HG02970 (cell line): ENCODE data around the gene PARL.

Experiments
- ATAC-seq: cut with Tn5 transposase; IDR thresholded peaks from one replicate; pipeline ENCODE4 v1.9.1; 2021; ENCODE audit warnings: mild to moderate bottlenecking, moderate library complexity, moderate number of reproducible peaks; ENCODE audit not compliant: unreplicated experiment, low FRiP score

Gene PARL

DNA sequence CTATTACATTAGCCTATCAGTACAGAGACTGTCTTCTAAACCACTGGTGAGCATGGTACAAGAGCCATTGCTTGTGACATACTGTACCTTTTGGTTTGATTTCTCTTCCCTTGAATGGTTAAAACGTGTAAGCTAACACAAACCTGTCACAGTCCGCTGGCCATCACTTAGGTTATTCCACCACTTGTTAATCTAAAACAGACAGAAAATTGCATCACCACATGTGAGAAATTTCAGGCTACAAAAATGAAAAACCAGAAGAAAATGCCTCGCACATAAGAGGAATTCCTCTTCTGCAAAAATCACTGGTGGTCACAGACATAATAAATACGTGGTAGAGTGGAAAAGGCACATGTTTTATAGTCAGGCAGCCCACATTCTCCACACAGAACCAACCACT, 22.1 kb downstream of the PARL start:
- no peak for ATAC-seq

DNA sequence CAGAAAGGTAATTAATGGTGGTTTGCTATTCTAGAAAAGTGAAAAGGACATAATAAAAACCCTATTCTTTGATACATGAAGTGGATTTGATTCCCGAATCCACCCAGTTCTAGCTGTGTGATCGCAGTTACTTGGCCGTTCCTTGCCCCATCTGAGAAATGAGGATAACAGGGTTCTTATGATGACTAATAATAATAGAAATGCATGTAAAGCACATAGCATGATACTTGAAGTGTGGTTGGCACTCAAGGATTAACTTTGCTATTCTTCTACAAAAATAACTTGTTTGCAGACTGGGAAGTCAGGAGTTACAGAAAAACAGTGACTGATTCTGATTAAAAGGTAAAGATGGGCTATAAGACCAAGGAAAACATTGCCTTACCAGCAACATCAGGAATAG, 26.8 kb downstream of the PARL start:
- no peak for ATAC-seq

DNA sequence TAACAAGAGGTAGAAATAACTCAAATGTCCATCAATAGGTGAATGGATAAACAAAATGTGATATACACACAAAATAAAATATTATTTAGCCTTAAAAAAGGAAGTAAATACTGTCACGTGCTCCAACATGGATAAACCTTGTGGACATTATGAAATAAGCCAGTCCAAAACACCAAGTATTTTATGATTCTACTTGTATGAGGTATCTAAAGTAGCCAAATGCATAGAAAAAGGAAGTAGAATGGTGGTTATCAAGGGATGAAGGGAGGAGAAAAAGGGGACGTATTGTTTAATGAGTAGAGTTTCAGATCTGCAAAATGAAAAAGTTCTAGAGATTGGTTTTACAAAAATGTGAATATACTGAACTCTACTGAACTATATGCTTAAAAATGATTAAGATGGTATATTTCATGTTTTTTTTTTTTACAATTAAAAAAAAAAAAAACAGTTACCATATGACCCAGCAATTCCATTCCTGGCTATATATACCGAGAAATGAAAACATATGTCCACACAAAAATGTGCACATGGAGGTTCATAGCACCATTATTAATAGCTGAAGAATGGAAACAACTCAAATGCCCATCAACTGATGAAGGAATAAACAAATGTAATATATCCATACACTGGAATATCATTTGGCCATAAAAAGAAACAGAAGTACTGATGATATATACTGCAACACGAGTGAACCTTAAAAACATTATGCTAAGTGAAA, 30.2 kb downstream of the PARL start:
- no peak for ATAC-seq

DNA sequence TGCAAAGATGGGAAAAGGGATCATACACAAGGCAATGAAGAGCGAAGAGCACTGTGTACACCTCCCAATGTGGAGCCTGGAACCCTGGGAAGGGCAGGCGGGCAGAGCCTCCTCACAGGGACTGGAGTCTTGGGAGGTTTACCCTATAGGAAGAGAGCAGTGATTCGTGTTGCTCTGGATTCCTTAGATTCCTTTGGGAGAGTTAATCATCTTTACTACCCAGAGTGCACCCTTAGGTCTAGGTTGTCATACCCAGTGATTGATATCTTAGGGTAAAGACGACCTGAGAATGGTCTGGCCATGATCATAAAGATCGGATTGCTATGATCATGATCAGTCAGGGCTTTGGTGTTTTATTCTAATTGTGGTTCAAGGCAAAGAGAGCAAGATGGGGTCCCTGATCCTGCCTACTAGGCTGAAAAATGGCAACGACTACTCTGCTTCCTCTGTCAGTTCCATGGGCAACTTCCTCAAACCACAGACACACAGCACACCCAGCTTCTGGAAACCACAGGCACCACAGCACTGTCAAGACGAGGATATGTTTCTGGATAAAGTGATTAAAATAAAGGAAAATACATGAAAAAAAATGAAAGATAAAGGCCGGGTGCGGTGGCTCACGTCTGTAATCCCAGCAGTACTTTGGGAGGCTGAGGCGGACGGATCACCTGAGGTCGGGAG, 38.9 kb downstream of the PARL start:
- no peak for ATAC-seq

DNA sequence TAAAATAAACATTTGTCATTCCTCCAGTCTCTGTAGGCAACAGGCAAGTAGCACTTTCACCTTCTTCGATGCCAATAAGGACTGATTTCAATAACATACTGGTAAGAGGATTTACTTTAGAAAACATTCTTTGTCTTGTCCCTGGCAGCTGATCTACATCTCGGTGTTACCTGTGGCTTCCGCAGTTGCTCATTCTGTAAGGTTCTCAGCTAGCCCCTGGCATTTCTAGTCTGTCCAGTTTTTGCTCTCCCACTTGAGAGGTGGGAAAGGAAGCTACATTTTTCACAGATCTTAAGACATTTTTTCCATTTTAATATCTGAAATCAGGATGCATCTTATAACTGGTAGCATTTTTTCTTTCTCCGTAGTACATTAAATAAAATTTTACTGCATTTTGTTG, 39.6 kb downstream of the PARL start:
- no peak for ATAC-seq

DNA sequence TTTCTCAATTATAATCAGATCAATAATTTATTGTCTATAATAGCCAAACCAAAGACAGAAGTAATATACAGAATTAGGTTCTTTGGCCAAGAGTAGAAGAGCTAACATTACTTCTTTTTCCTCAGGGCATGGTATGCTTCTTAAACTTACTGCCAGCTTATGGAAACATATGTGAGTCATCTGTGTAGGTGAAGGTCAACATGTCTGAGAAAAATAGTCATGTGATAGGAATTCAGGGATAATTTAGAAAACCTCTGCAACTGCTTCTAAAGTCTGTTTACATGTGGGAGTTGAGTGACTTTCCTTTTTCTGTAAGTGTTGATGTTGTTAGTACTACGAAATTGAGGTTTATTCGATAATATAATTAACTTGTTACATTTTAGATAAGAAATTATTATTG, 40.1 kb downstream of the PARL start:
- no peak for ATAC-seq

DNA sequence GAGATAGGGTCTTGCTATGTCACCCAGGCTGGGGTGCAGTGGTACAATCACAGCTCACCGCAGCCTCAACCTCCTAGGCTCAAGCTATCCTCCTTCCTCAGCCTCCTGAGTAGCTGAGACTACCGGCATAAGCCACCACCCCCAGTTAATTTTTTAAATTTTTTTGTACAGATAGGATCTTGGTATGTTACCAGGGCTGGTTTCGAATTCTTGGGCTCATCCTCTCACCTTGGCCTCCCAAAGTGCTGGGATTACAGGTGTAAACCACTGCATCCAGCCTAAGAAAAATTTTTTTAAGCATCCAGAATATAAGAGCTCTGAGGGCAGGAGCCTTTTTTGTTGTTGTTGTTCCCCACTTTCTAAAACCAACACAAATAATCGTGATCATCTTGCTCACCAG, 44.9 kb downstream of the PARL start:
- no peak for ATAC-seq

DNA sequence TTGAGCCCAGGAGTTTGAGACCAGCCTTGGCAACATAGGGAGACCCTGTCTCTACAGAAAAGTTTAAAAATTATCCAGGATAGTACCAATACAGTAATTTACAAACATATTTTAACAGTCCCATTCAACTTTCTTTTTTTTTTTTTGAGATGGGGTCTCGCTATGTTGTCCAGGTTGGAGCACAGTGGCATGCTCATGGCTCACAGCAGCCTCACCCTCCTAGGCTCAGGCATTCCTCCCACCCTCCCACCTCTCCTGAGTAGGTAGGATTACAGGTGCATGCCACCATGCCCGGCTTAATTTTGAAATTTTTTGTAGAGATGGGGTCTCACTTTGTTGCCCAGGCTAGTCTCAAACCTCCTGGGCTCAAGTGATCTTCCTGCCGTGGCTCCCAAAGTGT, 46.8 kb downstream of the PARL start:
- no peak for ATAC-seq

DNA sequence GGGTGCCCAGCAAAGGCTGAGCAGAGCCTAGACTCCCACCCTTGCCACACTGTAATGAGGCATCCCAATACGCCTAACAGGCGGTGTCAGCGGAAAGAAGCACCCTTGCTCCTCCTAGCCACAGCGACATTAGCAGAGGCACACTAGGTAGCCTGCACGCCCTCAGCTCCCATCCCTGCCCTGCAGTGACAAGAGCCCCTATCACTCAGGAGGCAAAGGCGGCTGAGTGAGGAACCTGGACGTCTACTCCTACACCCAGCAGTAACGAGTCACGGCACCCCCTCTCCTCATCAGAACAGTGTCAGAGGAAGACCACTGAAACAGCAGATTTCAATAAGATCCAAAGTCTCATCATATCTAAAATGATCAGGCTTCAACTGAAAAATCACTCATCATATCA, 47.3 kb downstream of the PARL start:
- no peak for ATAC-seq

DNA sequence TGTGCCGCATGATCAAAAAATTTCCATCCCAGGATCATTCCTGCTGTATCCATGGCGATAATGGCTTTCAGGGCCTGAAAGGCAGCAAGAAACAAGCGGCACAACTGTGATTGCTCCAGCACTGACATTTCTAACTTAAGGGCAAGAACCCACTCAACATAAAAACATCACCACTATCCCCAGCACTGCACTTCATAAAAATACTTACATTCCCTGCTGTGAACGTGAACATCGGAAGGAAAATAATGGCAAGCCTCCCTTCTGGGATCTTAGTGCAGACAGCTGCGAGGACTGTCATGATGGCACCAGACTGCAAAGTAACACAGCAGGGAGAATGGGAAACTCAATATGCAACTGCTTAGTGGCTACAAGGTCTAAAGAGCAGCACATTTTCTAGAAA, 51.2 kb downstream of the PARL start:
- ATAC-seq: no peak

DNA sequence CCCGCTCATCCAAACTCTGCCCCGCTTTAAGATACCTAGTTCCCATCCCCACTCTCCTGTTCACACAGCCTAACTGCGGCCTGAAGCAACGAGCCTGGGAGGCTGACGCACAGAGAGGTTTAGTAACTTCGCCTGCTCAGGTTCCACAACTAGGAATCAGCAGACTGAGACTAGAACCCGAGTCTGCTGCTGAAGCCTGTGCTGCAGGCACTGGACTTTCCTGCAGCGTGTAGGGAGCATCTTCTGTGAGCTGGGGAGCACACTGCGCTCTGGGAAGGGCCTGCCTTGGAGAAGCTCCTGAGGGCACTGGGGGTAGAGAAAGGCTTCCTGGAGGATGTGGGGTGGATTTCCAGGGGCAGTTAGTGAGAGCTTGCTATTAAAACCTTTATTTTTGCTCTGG, 54.5 kb downstream of the PARL start:
- no peak for ATAC-seq

DNA sequence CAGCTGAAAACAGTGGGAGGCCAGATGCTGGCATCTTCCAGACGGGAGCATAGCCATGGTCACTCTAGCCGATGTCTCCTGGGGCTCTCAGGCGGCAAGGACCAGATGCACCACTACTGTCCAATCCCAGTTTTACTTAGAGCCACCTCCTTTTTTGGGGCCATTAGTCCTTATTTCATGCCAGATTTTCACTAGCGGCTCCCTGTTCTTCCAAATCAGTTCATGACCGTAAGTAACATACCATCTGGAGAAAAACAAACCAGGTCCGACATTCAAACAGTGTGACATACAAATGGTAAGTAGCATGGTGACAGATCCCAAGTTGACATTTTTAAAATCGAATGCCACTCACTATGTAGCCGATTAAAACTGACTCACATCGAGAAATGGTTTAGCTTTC, 55.2 kb downstream of the PARL start:
- ATAC-seq: no peak

DNA sequence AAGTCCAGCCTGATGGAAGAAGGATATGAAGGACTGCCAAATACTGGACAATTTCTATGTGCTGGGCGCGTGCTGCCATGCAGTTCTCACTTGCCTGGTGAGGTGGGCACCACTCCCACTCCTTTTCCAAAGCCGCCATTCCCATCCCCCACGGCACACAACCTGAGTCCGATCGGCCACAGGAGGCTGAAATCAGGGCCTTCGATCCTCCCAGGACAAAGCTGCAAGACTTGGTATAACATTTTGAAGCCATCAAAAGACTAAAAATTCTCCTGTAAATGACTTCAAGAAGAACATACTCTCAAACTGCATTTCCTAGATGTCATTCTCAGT, 56.2 kb downstream of the PARL start:
- ATAC-seq: no peak

DNA sequence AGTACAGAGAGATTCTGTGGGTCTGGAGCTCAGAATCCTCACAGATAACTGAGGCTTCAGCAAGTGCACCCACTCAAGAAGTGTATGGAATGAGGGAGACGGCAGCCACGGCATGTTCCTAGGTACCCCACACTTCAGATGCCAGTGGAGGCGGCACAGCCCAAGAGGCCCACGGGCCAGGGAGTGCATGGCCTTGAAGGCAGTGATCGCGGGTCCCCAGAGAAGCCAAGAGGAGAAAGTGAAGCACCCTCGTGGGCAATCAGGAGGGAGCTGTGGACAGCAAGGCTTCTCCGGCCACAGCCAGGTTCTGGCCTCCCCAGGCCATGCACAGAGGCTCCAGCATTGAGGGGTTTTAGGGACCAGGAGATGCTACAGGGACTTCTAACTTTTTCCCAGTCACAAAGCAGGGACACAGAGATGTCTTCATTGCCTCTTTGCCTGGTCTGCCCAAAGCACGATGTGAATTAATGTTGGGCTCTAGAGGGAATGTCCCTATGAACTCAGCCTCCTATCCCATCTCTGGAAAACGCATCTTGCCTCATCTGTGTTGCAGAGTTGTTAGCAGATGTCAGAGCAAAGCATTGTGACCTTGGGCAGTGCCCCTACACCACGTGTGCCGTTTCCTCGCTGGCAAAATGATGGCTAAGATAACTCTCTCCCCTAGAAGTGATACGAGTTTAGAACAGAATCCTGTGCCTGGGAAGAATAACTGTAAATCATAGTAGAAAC, 56.7 kb downstream of the PARL start:
- no peak for ATAC-seq

DNA sequence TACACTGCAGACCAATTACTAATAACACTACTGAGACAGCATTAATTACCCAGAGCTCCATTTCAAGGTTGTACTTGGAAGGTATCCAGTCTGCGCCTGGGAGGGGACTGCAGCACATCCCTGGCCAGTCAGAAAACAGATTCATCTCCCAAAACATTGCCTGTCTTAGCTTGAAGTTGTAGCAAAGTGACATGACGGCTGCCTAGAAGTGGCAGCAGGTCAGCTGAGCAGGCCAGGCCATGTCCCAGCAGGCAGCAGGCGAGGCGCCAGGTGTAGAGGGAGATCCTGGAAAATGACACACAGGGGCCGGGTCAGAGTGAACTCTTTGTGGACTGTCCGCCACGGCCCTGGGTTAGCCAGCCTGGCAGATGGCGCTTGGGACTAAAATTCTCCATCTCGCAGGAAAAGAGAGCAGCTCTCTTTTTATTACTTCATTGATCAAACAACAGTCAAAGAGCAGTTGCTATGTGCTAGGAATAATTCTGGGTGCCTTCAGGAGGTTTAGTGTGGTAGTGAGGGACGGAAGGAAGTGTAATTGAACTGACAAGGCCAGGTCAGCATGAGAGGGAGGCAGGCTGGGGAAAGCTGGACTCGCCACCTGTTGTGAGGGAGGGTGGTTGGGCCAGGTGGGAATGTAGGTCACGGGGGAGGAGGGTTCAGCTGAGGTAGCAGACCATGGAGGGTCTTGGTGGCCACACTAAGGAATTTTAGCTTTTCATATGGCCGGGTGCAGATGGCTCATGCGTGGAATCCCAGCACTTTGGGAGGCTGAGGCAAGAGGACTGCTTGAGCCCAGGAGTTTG, 58.0 kb downstream of the PARL start:
- no peak for ATAC-seq

DNA sequence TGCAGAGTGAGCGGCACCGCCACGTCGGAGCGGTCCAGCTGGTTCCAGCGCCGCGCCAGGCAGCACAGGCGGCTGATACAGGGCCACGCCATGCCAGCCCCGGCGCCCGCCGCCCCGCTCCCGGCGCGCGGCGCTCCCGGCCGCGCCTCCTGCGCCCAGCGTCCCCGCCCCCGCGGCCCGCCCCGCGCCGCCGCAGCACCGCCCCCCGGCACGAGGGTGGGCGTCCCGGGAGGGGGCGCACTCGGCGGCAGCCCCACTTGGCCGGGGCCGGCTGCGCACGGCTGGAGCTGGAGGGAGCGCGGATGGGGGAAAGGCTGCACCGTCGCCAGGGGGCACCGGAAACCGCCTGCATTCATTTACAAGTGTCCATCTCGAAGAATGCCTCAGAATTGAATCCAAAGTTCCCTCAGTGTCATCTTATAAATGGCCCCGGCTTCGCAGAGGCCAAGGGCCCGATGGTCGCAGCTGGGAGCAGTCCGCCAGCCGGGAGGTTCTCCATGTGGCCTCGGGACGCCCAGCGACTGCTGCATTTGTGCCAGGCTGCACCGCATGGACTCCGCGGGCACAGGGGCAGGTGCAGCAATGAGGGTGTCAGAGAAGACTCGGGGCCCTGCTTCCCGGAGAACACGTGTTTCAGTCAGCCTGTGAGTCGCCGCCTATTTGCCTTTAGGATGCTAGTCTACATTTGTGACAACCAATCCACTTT, 59.1 kb downstream of the PARL start, which contains the start of gene MAP6D1:
Gene MAP6D1, minus strand, starts transcription at position 122 of the 706 bp plus-strand sequence. Its CDS starts 30 bp downstream, at position 92.
- ATAC-seq: no peak

DNA sequence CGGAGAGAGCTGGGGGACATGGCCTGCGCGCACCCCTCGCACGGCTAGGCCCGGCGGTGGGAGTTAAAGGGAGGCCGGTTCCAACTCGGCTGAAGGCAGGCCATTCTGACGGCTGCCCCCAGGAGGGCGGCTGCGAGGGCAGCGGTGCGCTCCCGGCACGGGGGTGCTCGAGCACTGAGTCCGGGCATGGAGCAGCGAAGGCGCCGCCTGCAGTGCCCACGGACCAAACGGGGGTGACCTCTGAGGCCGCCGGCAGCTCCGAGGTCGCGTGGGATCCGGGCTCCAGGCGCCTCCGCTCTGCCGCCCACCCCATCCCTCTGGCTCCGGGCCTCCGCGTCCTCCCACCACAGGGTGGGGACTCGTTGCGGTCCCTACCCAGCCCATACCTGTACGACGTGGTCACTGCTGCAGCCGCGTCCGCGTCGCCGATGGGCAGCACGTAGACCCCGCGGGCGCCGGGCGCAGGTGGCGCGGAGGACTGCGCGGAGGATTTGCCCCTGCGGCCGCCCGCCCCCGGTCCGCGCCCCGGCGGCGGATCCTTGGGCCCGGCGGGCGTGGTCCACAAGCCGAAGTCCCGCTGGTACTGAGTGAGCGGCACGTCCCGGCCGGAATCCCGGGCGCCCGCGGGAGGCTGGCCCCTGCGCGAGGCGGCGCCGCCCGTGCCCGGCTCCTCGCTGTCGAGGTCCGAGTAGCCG, 59.8 kb downstream of the PARL start:
- ATAC-seq: no peak

DNA sequence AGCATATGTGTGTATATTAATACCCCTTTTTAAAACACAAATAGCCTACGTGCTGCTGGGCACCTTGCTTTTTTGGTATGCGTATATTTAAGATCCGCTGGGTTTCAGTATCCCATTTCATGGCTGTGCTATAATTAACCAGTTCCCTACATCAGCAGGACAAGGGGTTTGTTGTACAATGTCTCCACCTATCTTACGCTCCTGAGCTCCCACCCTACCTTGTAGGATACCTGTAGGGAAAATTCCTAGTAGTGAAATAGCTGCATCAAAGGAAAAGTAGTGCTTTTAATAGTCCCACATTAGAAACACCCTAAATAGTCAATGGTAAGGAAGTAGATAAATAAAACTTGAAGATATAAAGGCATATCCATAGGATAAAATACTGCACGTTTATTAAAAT, 60.7 kb downstream of the PARL start:
- no peak for ATAC-seq

DNA sequence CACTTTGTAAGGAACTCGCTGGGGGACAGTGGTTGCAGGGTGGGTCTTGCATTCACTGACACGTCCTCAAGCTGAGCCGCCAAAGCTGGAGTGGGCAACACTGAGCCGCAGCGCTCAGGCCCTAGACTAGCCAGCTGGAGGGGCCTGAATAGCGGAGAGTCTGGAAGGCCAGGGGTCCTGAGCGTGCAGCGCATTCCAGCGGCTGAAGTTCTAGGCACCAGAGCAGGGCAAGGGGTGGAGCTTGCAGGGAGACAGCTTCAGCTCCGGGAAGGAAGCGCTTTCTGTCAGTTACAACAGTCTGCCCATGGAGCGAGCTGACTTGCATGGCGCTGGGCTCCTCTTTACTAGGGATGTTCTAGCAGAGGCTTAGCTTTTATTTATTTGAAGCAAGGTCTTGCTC, 62.0 kb downstream of the PARL start:
- ATAC-seq: no peak

DNA sequence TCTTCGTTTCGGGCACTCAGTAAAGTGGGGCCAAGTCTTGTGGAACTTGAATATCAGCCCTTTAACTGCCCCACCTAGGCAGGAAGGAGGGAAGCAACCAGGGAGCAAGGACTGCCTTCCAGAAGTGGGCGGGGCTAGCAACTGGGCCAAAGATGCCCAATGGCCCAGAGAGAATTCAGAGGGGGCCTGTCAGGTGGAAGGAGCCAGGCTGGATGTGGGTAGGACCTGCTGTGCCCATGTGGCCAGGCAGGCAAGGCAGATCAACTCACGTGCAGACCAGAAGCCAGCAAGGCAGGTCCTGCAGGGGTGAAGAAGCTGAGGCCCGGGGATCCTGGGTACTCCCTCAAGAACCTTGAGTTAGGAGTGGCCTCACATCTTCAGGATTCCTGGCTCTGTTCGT, 64.8 kb downstream of the PARL start:
- no peak for ATAC-seq
